Stimulated activated CD4-positive, alpha-beta T cell treated with anti-CD3 and anti-CD28 coated beads, Interleukin-2, amount 100 ng/mL, for 24 hours (primary cell): Measurements from ENCODE around the gene OR51S1.
"Not testable (repeated sequence)": the region's sequence is repeated elsewhere in the genome, so short reads cannot be mapped to it uniquely, and the experiment has no call there.

ENCODE experiments used
- DNase-seq, 2 donors: peaks; one replicate each; pipeline ENCODE4 v3.0.0-alpha.2; 2020

Gene OR51S1, protein sequence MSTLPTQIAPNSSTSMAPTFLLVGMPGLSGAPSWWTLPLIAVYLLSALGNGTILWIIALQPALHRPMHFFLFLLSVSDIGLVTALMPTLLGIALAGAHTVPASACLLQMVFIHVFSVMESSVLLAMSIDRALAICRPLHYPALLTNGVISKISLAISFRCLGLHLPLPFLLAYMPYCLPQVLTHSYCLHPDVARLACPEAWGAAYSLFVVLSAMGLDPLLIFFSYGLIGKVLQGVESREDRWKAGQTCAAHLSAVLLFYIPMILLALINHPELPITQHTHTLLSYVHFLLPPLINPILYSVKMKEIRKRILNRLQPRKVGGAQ

DNA sequence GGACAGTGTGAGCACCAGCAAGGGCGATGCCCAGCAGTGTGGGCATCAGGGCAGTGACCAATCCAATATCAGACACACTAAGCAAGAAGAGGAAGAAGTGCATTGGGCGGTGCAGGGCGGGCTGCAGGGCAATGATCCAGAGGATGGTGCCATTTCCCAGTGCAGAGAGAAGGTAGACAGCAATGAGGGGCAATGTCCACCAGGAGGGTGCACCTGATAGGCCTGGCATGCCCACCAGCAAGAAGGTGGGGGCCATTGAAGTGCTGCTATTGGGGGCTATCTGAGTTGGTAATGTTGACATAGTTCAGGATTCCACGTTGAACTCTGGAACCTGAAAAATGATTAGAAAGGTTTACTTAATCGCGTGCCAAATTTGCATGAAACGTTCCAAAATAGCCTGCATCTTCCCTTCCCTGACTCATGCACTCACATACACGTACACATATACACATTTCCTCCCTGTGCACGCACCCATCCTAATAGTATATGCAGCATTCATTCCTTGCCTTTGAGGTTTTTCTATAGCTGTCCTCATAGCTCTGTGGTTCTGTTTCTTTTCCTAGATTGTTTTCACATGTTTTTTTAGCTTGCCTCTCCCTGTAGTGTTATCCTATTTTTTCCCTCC, at the start of gene OR51S1:
TSS of gene OR51S1 (minus strand) at position 301 of the 625 bp plus-strand sequence. CDS start at position 301, 0 bp downstream.
- DNase-seq = no peak

DNA sequence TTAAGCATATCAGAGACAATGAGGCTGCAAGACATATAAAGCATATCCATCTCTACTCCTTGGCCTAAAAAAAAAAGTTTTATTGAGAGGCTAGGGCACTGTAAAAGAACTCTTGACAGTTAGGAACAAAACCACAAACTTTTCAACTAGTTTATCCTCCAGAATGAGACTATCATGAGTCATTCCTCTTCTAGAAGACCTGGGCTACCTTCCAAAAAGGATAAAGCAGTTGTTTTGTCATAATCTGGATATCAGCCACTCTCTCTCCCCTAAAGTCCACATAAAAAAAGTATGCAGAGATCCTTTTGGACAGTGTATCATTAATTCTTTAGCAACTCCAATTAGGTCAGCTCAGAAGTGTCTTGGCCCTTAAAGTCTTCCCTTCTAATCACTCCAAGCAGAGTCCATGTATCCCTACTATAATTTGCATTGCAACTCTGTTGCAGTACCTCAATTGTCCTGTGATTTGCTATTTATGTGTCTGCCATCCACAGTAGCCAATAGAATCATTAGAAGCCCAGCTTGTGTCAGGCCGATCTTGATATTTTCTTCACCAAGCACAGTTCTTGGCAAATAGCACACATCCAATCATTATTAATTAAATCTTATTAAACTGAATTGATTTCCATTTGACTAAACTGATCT, 43.1 kb upstream of the OR51S1 start:
- no peak for DNase-seq

DNA sequence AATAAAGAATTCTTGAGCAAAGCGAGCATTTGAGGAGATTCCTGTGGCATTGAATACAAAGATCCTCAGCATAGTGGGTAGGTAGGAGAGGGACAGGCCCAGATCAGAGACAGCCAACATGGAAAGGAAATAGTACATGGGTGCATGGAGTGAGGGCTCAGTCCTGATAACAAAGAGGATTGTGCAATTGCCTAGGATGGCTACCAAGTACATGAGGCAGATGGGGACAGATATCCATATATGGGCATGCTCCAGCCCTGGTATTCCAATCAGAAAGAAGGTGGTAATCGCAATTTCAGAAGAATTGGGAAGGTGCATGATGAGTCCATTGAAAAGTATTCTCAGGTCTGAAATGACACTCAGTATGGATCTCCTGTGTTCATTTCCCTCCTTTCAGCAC, 41.3 kb upstream of the OR51S1 start:
- no peak for DNase-seq

DNA sequence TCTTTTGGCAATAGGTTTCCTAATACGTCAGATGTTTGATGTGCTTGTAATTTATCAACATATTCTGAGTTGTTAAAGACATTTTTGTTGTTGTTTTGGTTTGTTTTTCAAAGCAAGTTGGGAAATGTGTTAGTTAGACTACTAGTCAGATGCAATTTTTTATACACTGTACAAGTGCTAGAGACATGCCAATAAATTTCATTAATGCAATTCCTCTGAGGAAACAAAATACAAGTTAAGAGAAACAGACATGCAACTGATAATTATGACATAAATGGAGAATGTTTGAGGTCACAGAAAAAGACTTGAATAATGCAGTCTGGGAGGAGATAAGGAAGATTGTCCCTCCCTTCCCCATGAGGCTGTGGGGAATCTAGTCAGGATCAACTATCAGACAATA, 38.6 kb upstream of the OR51S1 start:
- DNase-seq = no peak

DNA sequence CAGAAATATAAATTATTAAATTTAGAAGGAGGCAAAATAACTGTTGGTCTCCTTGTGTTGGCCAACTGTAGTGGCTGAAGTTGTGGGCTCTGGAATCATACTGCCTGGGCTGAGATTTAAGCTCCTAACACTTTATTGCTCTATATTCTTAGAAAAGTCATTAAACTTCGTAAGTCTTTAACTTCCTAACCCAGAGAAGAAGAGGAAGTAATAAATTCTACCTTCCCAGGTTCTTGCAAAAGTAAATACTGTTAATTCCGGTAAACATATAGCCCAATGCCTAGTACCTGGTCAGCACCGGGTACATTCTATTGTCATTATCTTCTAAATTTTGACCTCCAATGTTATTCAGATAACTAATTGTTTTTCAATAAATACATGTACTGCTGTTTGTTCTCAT, 37.2 kb upstream of the OR51S1 start:
- no peak for DNase-seq

DNA sequence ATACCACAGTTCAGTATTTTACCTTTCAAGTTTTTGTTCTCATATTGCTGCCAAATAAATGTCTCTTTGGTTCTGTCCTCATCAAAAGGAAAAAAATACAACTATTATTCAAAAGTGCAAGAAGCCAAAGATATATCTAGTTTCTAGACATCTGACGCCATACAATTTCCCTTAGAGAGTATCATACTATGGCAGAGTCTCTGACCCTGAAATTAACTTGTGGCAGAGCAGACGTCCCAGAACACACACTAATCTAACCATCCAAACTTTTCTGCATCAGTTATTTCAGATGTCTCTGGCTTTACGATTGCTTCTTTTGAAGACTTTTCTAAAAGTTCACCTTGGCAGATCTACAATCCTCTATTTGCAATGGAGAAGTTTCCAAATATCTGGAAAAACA, 35.4 kb upstream of the OR51S1 start:
- no peak for DNase-seq

DNA sequence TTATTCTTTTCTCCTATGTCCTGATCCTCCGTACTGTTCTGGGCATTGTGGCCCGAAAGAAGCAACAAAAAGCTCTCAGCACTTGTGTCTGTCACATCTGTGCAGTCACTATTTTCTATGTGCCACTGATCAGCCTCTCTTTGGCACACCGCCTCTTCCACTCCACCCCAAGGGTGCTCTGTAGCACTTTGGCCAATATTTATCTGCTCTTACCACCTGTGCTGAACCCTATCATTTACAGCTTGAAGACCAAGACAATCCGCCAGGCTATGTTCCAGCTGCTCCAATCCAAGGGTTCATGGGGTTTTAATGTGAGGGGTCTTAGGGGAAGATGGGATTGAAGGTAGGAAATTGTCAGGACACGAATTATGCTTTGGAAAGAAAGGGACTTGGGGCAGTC, 33.5 kb upstream of the OR51S1 start:
- no peak for DNase-seq

DNA sequence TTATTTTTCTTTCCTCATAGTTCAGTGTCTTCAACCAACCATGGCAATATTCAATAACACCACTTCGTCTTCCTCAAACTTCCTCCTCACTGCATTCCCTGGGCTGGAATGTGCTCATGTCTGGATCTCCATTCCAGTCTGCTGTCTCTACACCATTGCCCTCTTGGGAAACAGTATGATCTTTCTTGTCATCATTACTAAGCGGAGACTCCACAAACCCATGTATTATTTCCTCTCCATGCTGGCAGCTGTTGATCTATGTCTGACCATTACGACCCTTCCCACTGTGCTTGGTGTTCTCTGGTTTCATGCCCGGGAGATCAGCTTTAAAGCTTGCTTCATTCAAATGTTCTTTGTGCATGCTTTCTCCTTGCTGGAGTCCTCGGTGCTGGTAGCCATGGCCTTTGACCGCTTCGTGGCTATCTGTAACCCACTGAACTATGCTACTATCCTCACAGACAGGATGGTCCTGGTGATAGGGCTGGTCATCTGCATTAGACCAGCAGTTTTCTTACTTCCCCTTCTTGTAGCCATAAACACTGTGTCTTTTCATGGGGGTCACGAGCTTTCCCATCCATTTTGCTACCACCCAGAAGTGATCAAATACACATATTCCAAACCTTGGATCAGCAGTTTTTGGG, 33.0 kb upstream of the OR51S1 start, which contains the start of gene OR51T1:
TSS of gene OR51T1 (plus strand) at position 41 of the 641 bp plus-strand sequence. CDS start at position 41, 0 bp downstream.
- no peak for DNase-seq

DNA sequence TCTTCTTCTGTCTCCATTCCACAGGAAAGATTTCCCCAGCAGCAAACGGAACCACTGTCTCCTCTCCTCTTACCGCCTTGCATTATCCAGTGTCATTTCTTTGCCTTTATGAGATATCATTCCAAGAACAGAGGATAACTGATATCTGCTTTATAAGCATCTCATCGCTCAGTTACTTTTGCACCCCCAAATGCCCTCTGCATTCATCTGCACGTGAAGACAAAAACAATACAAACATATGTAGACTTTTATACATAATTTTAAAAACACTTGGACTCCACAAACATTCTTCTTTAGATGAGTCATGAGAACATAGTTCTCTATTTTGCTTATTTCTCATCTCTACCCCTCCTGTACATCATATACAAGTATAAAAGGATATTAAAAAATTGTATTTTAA, 32.2 kb upstream of the OR51S1 start:
- no peak for DNase-seq

DNA sequence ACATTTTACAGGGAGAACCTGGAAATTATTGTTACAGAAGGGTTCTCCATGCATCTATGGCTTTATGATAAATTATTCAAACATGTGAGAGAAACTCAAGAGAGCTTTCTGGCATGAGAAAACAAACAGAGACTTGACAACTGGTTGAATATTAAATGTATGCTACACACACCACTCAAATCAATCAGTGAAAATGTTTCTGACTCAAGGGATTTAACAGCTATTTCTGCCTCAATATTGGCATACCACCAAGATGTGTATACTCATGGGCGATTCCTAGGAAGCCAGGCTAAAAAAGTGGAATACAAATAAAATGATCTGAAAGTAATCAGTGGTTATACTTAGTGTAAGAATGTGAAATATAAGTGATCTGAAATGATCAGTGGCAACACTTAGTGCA, 16.8 kb upstream of the OR51S1 start:
- no peak for DNase-seq

DNA sequence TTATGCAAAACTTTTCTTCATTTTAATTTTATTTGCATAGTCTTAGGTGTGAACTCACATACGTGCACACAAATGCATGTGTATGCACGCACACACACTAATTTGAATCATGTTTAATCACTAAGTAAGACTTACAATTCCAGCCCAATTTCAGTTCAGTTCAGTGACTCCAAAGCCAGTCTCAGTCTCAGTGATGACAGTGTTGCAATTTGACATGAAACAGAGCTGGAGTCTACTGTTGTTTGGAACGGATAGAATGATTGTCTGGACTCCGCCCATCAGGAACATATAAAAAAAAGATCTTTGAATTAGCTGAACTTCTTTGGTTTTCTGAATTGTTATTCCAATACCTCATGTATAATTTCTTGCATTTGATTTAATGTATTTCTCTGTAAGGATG, 14.9 kb upstream of the OR51S1 start:
- no peak for DNase-seq

DNA sequence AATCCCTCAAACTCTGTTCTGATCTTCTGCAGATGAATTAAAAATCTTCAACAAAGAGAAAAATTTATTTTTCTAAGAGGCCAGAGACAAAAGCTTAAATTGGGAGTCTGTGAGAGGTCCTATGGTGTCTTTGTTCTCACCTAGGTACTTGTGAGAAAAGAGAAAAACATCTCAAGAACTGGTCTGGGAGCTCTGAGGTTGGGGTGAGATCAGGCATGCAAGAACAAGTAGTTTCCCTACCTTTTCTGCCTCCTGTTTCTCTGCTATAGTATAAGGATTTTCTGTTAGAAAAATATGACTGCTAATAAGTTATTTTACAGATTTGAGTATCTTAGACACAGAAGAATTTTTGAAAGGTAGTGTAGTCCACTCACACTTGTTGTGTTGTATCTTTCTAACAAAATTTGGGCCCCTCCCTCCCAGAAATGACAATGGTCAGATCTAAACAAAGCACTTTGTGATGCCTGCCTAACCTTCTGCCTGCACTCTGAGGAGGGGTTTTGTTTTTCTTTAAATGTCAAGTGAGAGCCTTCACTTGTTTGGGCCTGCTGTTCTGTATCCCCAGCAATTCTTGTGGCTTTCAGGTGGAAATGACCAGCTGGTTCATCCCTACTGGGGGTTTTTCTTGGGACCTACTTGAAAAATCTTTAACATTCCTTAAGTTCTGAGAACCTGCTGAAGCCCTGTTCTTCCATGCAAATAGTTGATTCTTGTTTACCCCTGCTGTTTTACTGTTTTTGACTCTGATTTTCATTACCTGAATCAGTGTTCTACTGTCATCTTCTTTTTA, 13.6 kb upstream of the OR51S1 start:
- DNase-seq = no peak

DNA sequence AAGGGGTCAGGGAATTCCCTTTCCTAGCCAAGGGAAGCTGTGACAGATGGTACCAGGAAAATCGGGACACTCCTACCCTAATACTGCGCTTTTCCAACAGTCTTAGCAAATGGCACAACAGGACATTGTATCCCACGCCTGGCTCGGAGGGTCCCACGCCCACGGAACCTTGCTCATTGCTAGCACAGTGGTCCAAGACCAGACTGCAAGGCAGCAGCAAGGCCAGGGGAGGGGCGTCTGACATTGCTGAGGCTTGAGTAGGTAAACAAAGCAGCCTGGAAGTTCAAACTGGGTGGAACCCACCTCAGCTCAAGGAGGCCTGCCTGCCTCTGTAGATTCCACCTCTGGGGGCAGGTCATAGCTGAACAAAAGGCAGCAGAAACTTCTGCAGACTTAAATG, 5.3 kb upstream of the OR51S1 start:
- DNase-seq = not testable (repeated sequence)

DNA sequence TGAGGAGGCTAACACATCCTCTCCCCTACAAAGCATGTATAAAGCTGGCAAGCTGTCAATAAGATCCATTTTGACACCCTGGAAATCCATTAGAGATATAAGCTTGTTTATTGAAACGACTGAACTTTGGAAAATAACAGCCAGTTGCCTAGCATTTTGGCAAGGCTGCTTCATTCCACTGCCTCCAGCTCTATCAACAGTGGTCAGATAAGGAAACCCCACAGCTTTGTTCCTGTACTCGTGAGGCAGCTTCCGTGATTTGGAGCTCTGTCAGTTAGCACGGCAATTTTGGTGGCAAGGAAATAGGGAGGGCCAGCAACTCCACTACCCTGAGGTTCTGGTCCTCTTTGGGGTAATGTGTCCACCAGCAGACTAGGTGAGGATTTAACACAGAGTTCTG, 2.0 kb upstream of the OR51S1 start:
- DNase-seq = no peak

DNA sequence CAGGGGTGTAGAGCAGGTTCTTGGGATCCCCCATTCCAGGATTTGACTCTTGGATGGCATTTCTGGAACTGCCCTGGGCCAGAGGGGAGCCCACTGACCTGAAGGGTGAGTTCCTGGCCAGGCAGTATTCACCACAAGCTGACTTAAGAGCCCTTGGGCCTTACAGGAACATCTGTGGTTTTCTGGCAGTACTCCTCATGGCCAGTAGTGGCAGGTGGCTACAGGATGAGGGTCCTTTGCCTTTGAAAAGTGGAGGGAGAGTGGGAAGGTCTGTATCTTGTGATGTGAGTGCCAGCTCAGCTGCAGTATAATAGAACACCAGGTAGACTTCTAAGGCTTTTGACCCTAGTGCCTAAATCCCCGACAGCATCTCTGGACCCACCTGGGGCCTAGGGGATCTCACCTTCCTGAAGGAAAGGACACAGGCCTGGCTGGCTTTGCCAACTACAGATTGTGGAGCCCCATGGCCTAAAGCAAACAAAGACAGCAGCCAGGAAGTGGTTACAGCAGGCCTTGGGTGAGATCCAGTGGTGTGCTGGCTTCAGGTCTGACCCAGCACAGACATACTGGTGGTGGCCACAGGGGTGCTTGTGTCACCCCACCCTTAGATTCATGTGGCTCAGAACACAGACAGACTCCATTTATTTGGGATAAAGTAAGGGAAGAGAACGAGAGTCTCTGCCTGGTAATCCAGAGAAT, 9.0 kb downstream of the OR51S1 start:
- DNase-seq = no peak

DNA sequence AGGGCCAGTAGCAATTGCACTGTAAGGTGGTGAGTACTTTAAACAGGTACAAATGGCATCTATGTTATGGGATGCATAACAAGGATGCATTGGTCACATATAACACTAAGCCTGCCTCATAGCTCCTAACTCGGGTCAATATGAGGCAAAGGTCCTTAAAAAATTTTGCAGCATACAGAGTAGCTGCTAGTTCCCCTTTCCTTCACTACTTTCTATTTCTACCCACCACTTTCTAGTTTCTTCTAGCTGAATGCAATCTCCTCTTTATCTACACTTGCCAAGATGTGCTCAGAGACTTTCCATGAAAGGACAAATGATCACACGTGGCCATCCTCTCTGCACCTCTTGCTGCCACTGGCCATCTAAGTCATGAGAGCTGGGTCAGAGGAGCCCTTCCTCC, 18.1 kb downstream of the OR51S1 start:
- DNase-seq = no peak

DNA sequence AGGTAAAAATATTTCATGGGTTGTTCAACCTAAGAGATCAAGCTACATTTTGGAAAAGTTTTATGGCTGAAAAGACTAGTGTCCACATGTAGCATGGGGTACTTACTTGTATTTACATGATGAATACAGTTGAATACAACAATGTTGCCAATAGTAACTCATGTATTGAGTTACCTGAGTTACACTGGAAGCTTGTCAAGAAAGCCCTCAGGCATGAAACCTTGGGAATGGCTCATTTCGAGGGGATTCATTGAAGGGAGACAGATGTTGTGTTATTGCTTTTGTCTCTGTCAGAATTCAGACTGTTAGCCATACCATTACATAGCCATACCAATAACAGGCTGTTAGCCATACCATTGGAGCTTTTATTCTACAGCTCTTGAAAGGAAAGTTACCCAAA, 18.7 kb downstream of the OR51S1 start:
- no peak for DNase-seq

DNA sequence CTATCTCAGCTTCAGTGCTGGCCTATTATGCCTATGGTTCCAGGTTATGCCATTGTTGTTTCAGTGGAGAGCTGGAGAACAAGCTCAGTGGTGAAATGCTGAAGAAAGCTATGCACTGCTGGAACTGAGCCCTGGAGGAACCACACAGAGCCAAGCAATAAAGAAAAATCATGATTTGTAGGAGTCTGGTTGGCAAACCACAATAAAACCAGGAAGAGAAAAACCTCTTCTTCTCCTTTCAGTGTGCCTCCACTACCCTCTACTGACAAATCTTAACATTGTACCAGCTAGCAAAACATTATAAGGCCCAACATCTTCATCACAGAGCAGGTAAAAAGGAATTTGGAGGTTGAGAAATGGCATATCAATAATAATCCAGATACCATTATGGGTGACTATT, 22.6 kb downstream of the OR51S1 start:
- DNase-seq = no peak

DNA sequence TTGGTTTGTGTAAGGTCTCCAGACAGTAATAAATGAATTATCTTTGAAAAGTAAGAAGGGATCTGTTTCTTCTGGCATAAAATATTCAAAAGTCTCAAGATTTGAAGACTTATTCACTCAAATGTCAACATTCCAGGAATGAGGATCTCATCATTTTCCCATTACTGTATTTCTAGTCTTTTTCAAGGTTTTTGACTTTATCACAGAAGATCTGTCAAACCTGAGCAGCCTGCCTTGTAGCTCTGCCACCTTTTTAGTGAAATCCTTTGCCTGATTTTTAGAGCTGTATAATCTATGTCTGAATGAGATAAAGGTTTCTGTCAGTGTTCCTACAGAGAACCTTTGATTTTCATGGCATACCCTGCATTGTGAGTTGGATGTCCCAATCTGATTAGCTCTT, 23.9 kb downstream of the OR51S1 start:
- DNase-seq = no peak

DNA sequence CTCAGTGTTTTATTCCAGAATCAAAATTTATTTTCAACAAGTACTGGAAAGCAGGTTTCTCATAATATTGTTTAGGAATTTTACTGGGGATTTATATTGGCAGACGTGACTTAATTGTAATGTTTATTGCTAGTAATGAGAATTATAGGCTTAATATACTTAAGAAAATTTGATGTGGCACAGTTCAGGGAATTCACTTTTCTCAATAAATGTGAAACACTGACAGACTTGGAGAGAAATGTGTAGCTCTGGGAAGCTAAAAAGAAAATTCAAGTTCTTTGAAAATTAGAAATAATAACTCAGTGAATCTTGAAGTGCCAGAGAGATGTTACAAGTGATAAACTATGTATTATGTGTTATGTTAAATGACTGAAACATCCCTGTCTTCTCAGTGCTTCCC, 28.0 kb downstream of the OR51S1 start, which contains the start of gene OR51F2:
TSS of gene OR51F2 (plus strand) at position 301 of the 400 bp plus-strand sequence. CDS start 101 bp downstream, outside the sequence.
- no peak for DNase-seq

DNA sequence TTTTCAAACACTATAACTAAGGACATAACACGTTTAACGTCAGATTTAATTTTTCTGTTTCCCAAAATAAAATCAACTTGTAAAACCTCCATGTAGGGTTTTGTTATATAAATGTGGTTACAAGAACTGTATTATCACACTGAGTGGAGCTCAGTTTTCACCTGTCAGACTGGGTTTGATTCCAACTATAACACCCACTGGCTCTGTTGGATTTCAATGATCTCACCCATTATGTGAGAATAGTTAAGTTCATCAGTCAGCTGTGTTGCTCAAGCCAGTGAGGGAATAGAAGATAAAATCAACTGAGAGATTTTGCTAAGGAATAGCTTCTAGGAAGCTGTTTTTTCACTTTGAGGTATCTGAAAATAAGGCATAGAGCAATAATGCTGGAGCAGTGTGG, 39.8 kb downstream of the OR51S1 start:
- no peak for DNase-seq

DNA sequence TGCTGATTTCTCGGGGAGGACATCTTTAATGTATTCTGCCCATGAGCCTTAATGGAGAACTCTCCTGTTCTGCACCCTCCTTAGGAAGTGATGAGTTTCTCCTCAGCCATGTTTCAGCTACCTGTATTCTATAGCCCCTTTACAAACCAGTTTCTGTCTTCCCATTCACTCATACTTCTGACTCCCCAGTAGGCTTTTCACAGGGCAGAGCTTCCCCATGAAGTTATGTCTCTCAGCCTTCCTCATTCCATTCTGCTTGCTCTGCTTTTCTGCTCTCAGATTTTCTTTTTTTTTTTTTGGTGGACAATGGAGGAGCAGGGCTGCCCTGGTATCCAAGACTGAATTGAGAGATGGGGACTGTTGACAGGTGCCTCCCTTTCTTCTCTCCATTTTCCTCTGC, 40.5 kb downstream of the OR51S1 start:
- no peak for DNase-seq
